GM18511 (cell line): ENCODE data around the gene PHF14.
A peak's percentile ranks its signal among the peaks of the same experiment; 100 is the strongest.
"Not testable (repeated sequence)": the region's sequence is repeated elsewhere in the genome, so short reads cannot be mapped to it uniquely, and the experiment has no call there.

Source experiments
- ATAC-seq: cut with Tn5 transposase; IDR thresholded peaks from one replicate; pipeline ENCODE4 v1.9.1; 2021; ENCODE audit warnings: mild to moderate bottlenecking, moderate library complexity; ENCODE audit not compliant: unreplicated experiment

The PHF14 gene

GRCh38 chr7:10981317-10981716, 7.6 kb downstream of the PHF14 start:
- ATAC-seq, result no peak

GRCh38 chr7:10990748-10991147, 17.1 kb downstream of the PHF14 start:
- ATAC-seq, result not testable (repeated sequence)

- ATAC-seq, result not testable (repeated sequence)
Observed at GRCh38 chr7:10995482-10996166, 22.0 kb downstream of the PHF14 start.

- peak; percentile 56 for ATAC-seq
Observed at GRCh38 chr7:10998996-10999757, 25.5 kb downstream of the PHF14 start.

- ATAC-seq, result no peak
Observed at GRCh38 chr7:11005202-11005601, 31.5 kb downstream of the PHF14 start.

- no peak for ATAC-seq
Observed at GRCh38 chr7:11006291-11006690, 32.6 kb downstream of the PHF14 start.

- no peak for ATAC-seq
Observed at GRCh38 chr7:11009631-11010030, 36.0 kb downstream of the PHF14 start.

GRCh38 chr7:11021468-11021867, 47.8 kb downstream of the PHF14 start:
- no peak for ATAC-seq

GRCh38 chr7:11026452-11027359, 53.0 kb downstream of the PHF14 start:
- ATAC-seq, result no peak

GRCh38 chr7:11035661-11036060, 62.0 kb downstream of the PHF14 start:
- no peak for ATAC-seq

- ATAC-seq, result no peak
Observed at GRCh38 chr7:11039974-11040373, 66.3 kb downstream of the PHF14 start.

GRCh38 chr7:11054033-11054432, 80.4 kb downstream of the PHF14 start:
- no peak for ATAC-seq

GRCh38 chr7:11060893-11061292, 87.2 kb downstream of the PHF14 start:
- ATAC-seq, result no peak

GRCh38 chr7:11062110-11062509, 88.4 kb downstream of the PHF14 start:
- no peak for ATAC-seq

GRCh38 chr7:11069591-11069990, 95.9 kb downstream of the PHF14 start:
- no peak for ATAC-seq

GRCh38 chr7:11077816-11078215, 104.1 kb downstream of the PHF14 start:
- no peak for ATAC-seq

- peak; percentile 67 for ATAC-seq
Observed at GRCh38 chr7:11078247-11078834, 104.7 kb downstream of the PHF14 start.

- no peak for ATAC-seq
Observed at GRCh38 chr7:11079907-11080306, 106.2 kb downstream of the PHF14 start.

GRCh38 chr7:11082121-11082520, 108.4 kb downstream of the PHF14 start:
- no peak for ATAC-seq

GRCh38 chr7:11082552-11083213, 109.0 kb downstream of the PHF14 start:
- no peak for ATAC-seq

GRCh38 chr7:11083214-11083568, 109.5 kb downstream of the PHF14 start:
- no peak for ATAC-seq
